ENCODE data around the gene LMAN2L. TPM values are rescaled to one million over a fixed set of nuclear protein-coding genes. Genes with fewer than 3 reads are reported as not detected.

The LMAN2L gene
- polyA plus RNA-seq, 1 experiment = 29.6 TPM

DNA sequence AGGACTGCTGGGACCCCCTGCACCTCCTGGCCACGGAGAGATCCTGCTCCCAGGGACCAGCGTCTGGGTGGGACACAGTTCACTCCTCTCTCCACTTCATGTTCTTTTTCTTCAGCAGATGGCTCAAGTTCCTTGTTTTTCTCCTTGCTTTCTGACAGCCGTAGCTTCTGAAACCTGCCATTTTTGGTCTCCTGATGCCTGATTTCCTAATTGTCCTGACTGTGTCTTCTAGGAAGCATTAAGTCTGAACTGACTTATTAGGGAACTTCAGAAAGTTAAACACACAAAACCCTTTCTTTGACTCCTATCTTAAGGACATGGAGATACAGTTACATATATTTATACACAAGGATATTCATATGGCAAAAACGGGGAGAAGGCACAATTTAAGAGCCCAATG lies 43.5 kb upstream of the LMAN2L start:
- ChIA-PET POLR2A (no interaction called here), CTCF (interaction anchor here (1.7 to 3.9 kb wide), 2 partner anchors 15 to 17 kb away, joined by 3 to 22 read pairs; no protein-coding TSS in a partner anchor)
- no peak for TF ChIP-seq CTCF (IDR thresholded peaks at IDR 0.05; ENCODE audit: insufficient read depth, low read depth, low read length)
- no peak overlapping the region for H3K4me3 ChIP-seq (ENCODE audit: low read depth, low read length)
- no peak for DNase-seq (ENCODE audit: low read depth)
- no peaks in the 10 kb centered on the region for H3K36me3 ChIP-seq (ENCODE audit: control insufficient read depth, insufficient read depth, low read length)
- no peaks in the 10 kb centered on the region for H3K27me3 ChIP-seq (ENCODE audit: control insufficient read depth, insufficient read depth, low read length)

DNA sequence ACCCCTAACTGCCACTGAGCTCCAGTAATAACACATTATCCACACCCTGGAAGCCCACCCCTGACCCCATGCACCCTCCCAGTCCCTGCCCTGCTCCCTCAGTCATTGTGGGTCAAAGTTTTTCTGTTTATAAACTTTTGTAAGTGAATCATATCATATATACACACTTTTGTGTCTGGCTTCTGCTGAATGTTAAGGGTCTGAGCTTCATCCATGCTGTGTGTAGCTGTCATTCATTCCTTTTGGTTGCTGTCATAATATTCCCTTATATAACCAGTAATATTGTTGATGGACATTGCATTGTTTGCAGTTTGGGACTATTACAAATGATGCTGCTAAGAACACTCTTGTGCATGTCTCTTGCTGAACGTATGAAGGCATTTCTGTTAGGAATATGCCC lies 35.3 kb upstream of the LMAN2L start:
- Histone ChIP-seq H3K36me3 (ENCODE audit: control insufficient read depth, insufficient read depth, low read length) (no peaks in the 10 kb centered on the region; the same call in 1 of the 2 replicates), H3K4me3 (ENCODE audit: low read depth, low read length) (no peak overlapping the region), H3K27me3 (ENCODE audit: control insufficient read depth, insufficient read depth, low read length) (no peaks in the 10 kb centered on the region)
- POLR2A ChIA-PET = no interaction called here
- TF ChIP-seq CTCF (IDR thresholded peaks at IDR 0.05; ENCODE audit: insufficient read depth, low read depth, low read length) = no peak
- CTCF ChIA-PET = interaction anchor here (1.8 to 2.9 kb wide), 3 partner anchors 12 to 25 kb away, joined by 8 to 13 read pairs (median 10); partner anchors contain the start of gene CNNM4
- no peak for DNase-seq (ENCODE audit: low read depth)

DNA sequence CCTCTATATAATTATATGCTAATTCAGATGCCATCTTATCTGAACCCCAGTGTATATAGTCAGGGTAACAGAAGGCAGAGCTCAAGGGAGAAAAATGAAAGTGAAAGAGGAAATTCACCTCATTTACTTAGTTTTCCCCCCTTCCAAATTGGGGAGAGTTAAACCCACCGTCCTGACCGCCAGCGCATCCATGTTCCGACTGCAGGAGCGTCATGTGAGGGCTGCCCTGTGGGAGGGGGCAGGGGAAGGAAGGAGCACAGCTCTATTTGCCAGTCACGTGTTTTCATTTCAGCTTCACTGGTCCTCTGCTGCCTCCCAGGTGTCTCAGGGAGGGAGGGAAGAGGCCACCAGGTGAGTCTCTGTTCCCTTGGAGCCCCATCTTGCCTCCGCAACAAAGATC lies 34.1 kb upstream of the LMAN2L start:
- POLR2A ChIA-PET = interaction anchor here (0.6 kb wide), 1 partner anchor 192 kb away, joined by 7 read pairs; no protein-coding TSS in a partner anchor
- Histone ChIP-seq H3K36me3 (ENCODE audit: control insufficient read depth, insufficient read depth, low read length) (no peaks in the 10 kb centered on the region; the same call in 1 of the 2 replicates), H3K27me3 (ENCODE audit: control insufficient read depth, insufficient read depth, low read length) (no peaks in the 10 kb centered on the region), H3K4me3 (ENCODE audit: low read depth, low read length) (no peak overlapping the region)
- no peak for TF ChIP-seq CTCF (IDR thresholded peaks at IDR 0.05; ENCODE audit: insufficient read depth, low read depth, low read length)
- CTCF ChIA-PET = interaction anchor here (0.7 to 2.9 kb wide), 5 partner anchors 9 to 159 kb away, joined by 3 to 13 read pairs (median 8); partner anchors contain the start of gene CNNM4
- DNase-seq (ENCODE audit: low read depth) = no peak

GRCh38 chr2:96772903-96773671 lies 33.2 kb upstream of the LMAN2L start:
- no peak for DNase-seq (ENCODE audit: low read depth)
- TF ChIP-seq CTCF (IDR thresholded peaks at IDR 0.05; ENCODE audit: insufficient read depth, low read depth, low read length) = no peak
- Histone ChIP-seq H3K27me3 (ENCODE audit: control insufficient read depth, insufficient read depth, low read length) (no peaks in the 10 kb centered on the region), H3K36me3 (ENCODE audit: control insufficient read depth, insufficient read depth, low read length) (no peaks in the 10 kb centered on the region; the same call in 1 of the 2 replicates), H3K4me3 (ENCODE audit: low read depth, low read length) (no peak overlapping the region)
- CTCF ChIA-PET = interaction anchor here (1.1 to 2.9 kb wide), 4 partner anchors 8 to 27 kb away, joined by 3 to 13 read pairs (median 9); partner anchors contain the start of gene CNNM4
- POLR2A ChIA-PET = no interaction called here

- POLR2A ChIA-PET = no interaction called here
- Histone ChIP-seq H3K4me3 (ENCODE audit: low read depth, low read length) (no peak overlapping the region), H3K27me3 (ENCODE audit: control insufficient read depth, insufficient read depth, low read length) (no peaks in the 10 kb centered on the region), H3K36me3 (ENCODE audit: control insufficient read depth, insufficient read depth, low read length) (peaks cover under 1% of the 10 kb centered on the region)
- DNase-seq (ENCODE audit: low read depth) = no peak
- TF ChIP-seq CTCF (IDR thresholded peaks at IDR 0.05; ENCODE audit: insufficient read depth, low read depth, low read length) = no peak
- CTCF ChIA-PET = interaction anchor here (0.6 to 1.4 kb wide), 2 partner anchors 11 to 12 kb away, joined by 5 to 6 read pairs; no protein-coding TSS in a partner anchor
Observed at GRCh38 chr2:96771796-96772618, 32.1 kb upstream of the LMAN2L start.

Measured in BJ (cell line).